H1 (cell line): ENCODE measurements around the gene FBLN2.

ENCODE experiments used
- CTCF ChIP-seq, 3 experiments: IDR thresholded peaks; 1 replicate in 2 of 3; 2 replicates in 1 of 3; pipeline versions ENCODE4 v1.5.1 to v1.6.1; 2011; ENCODE audit warnings: low read length in 3 of 3, mild to moderate bottlenecking in 3 of 3, inconsistent platforms in 2 of 3, low read depth in 1 of 3, moderate library complexity in 1 of 3; ENCODE audit not compliant: insufficient read depth in 1 of 3; ENCODE audit errors: control extremely low read depth in 1 of 3
- EP300 ChIP-seq, 2 experiments: IDR thresholded peaks; 1 replicate in 1 of 2; 2 replicates in 1 of 2; pipeline ENCODE4 v1.6.1; 2011 to 2012; ENCODE audit warnings: low read depth in 2 of 2, low read length in 2 of 2, mild to moderate bottlenecking in 2 of 2, borderline replicate concordance in 1 of 2, inconsistent platforms in 1 of 2, moderate library complexity in 1 of 2
- JUN ChIP-seq: IDR thresholded peaks from 2 replicates; pipeline ENCODE4 v1.6.1; 2011; ENCODE audit warnings: low read depth, mild to moderate bottlenecking, improper control_type of control experiment, low read length
- NRF1 ChIP-seq: IDR thresholded peaks from 2 replicates; pipeline ENCODE4 v1.6.1; 2011; ENCODE audit warnings: mild to moderate bottlenecking, low read depth, low read length, improper control_type of control experiment
- POLR2AphosphoS5 ChIP-seq: IDR thresholded peaks from 2 replicates; pipeline ENCODE4 v1.6.1; 2011; ENCODE audit warnings: low read depth, low read length
- RAD21 ChIP-seq, 2 experiments: IDR thresholded peaks in 1 of 2; conservative IDR thresholded peaks in 1 of 2; 2 replicates each; pipeline ENCODE4 v1.6.1; 2011; ENCODE audit warnings: low read depth in 2 of 2, low read length in 2 of 2, improper control_type of control experiment in 1 of 2, inconsistent platforms in 1 of 2, mild to moderate bottlenecking in 1 of 2, moderate library complexity in 1 of 2
- SP1 ChIP-seq: IDR thresholded peaks from 2 replicates; pipeline ENCODE4 v1.6.1; 2011; ENCODE audit warnings: low read depth, low read length
- USF2 ChIP-seq: IDR thresholded peaks from 2 replicates; pipeline ENCODE4 v1.6.1; 2011; ENCODE audit warnings: low read length, improper control_type of control experiment
- TF ChIP-seq, protein P1 (sequence below): IDR thresholded peaks from 2 replicates; pipeline ENCODE4 v1.6.1; 2011; ENCODE audit warnings: low read depth, mild to moderate bottlenecking, low read length; ENCODE audit not compliant: insufficient read depth
- TF ChIP-seq, protein P2 (sequence below): IDR thresholded peaks from 2 replicates; pipeline ENCODE4 v1.6.1; 2012; ENCODE audit warnings: inconsistent platforms
- TF ChIP-seq, protein P3 (sequence below): IDR thresholded peaks from 2 replicates; pipeline ENCODE4 v1.6.1; 2012; ENCODE audit warnings: low read length, inconsistent platforms

GRCh38 chr3:13563321-13563720 lies 14.4 kb downstream of the FBLN2 start:
- TF ChIP-seq CTCF (IDR thresholded peaks at IDR 0.05; ENCODE audit: control extremely low read depth in 1 of 3, insufficient read depth in 1 of 3, low read depth in 1 of 3, low read length in 3 of 3) (no peak), RAD21 (IDR thresholded peaks at IDR 0.05 in 1 of 2, conservative IDR thresholded peaks at IDR 0.05 in 1 of 2; ENCODE audit: low read depth in 2 of 2, low read length in 2 of 2) (no peak), NRF1 (no peak), JUN (no peak), SP1 (no peak), POLR2AphosphoS5 (no peak), USF2 (no peak), EP300 (IDR thresholded peaks at IDR 0.05; ENCODE audit: borderline replicate concordance in 1 of 2, low read depth in 2 of 2, low read length in 2 of 2) (no peak)
- TF ChIP-seq, protein P1, sequence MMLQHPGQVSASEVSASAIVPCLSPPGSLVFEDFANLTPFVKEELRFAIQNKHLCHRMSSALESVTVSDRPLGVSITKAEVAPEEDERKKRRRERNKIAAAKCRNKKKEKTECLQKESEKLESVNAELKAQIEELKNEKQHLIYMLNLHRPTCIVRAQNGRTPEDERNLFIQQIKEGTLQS, result no peak
- TF ChIP-seq, protein P2, sequence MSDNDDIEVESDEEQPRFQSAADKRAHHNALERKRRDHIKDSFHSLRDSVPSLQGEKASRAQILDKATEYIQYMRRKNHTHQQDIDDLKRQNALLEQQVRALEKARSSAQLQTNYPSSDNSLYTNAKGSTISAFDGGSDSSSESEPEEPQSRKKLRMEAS, result no peak
- TF ChIP-seq, protein P3, sequence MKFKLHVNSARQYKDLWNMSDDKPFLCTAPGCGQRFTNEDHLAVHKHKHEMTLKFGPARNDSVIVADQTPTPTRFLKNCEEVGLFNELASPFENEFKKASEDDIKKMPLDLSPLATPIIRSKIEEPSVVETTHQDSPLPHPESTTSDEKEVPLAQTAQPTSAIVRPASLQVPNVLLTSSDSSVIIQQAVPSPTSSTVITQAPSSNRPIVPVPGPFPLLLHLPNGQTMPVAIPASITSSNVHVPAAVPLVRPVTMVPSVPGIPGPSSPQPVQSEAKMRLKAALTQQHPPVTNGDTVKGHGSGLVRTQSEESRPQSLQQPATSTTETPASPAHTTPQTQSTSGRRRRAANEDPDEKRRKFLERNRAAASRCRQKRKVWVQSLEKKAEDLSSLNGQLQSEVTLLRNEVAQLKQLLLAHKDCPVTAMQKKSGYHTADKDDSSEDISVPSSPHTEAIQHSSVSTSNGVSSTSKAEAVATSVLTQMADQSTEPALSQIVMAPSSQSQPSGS, result no peak
